Activated T-helper 2 cell treated with anti-CD3 and anti-CD28 coated beads, Interferon-gamma antibody, Interleukin-2, Interleukin-4, amounts not matched to agents 10 μg/mL and 5 μg/mL and 100 μg/mL, durations not matched to agents 14 hours and 24 hours and 36 hours (primary cell): ENCODE results near the gene AQP2. TPM values are rescaled to one million over a fixed set of nuclear protein-coding genes. Genes with fewer than 3 reads are reported as not detected.

Experiments
- DNase-seq: peaks from one replicate; pipeline ENCODE4 v3.0.0; 2021; ENCODE audit warnings: low spot score
- H3K27ac Mint-ChIP-seq: one replicate; pipeline ENCODE4 v1.8.0; 2021; ENCODE audit warnings: mixed read lengths
- H3K27me3 Mint-ChIP-seq: one replicate; pipeline ENCODE4 v1.8.0; 2021; ENCODE audit warnings: low read depth, mixed read lengths
- H3K36me3 Mint-ChIP-seq: one replicate; pipeline ENCODE4 v1.8.0; 2021; ENCODE audit warnings: low read depth, mixed read lengths
- H3K4me1 Mint-ChIP-seq: one replicate; pipeline ENCODE4 v1.8.0; 2021; ENCODE audit warnings: low read depth, mixed read lengths
- H3K4me3 Mint-ChIP-seq: one replicate; pipeline ENCODE4 v1.8.0; 2021; ENCODE audit warnings: low read depth, mild to moderate bottlenecking, moderate library complexity, mixed read lengths
- H3K9me3 Mint-ChIP-seq: one replicate; pipeline ENCODE4 v1.8.0; 2021; ENCODE audit warnings: mixed read lengths
- intact Hi-C: fragments of 100-400 bp; cut with micrococcal nuclease; formaldehyde crosslinking; loops from one replicate; pipeline ENCODE4 v1.15.1; 2023
- total RNA-seq: library from RNA; stranded (reverse); gene quantifications from 2 replicates; pipeline ENCODE4 v1.2.3, GENCODE V29; 2022

Gene AQP2
- total RNA-seq, 1 donor from 2014 or later: not detected

GRCh38 chr12:49923035-49923644 is 27.4 kb upstream of the AQP2 start:
- Mint-ChIP-seq H3K9me3 (no peaks in the 10 kb centered on the region), H3K4me3 (no peak overlapping the region), H3K36me3 (no peaks in the 10 kb centered on the region), H3K4me1 (no peaks in the 10 kb centered on the region), H3K27ac (no peak overlapping the region), H3K27me3 (peaks cover 4% of the 10 kb centered on the region)
- intact Hi-C loops: loop anchor here (10.0 kb wide), 1 partner anchor 58 kb away; no protein-coding TSS in a partner anchor
- DNase-seq: no peak

- no peaks in the 10 kb centered on the region for H3K36me3 Mint-ChIP-seq
- no peak overlapping the region for H3K4me3 Mint-ChIP-seq
- peaks cover 4% of the 10 kb centered on the region for H3K27me3 Mint-ChIP-seq
- H3K9me3 Mint-ChIP-seq: no peaks in the 10 kb centered on the region
- DNase-seq: no peak
- no peaks in the 10 kb centered on the region for H3K4me1 Mint-ChIP-seq
- H3K27ac Mint-ChIP-seq: no peak overlapping the region
- intact Hi-C loops: loop anchor here (10.0 kb wide), 1 partner anchor 59 kb away; no protein-coding TSS in a partner anchor
Measured at GRCh38 chr12:49923880-49924556, 26.5 kb upstream of the AQP2 start.

- DNase-seq: no peak
- intact Hi-C loops: loop anchor here (10.0 kb wide), 1 partner anchor 60 kb away; no protein-coding TSS in a partner anchor
- no peak overlapping the region for H3K27ac Mint-ChIP-seq
- H3K9me3 Mint-ChIP-seq: no peaks in the 10 kb centered on the region
- H3K4me3 Mint-ChIP-seq: no peak overlapping the region
- H3K36me3 Mint-ChIP-seq: no peaks in the 10 kb centered on the region
- no peaks in the 10 kb centered on the region for H3K4me1 Mint-ChIP-seq
- H3K27me3 Mint-ChIP-seq: peaks cover 3% of the 10 kb centered on the region
Measured at GRCh38 chr12:49924628-49925246, 25.8 kb upstream of the AQP2 start.

- Mint-ChIP-seq H3K4me3 (no peak overlapping the region), H3K36me3 (no peaks in the 10 kb centered on the region), H3K9me3 (no peaks in the 10 kb centered on the region), H3K27me3 (peaks cover 4% of the 10 kb centered on the region), H3K27ac (no peak overlapping the region), H3K4me1 (no peaks in the 10 kb centered on the region)
- intact Hi-C loops: loop anchor here (10.0 kb wide), 1 partner anchor 61 kb away; no protein-coding TSS in a partner anchor
- DNase-seq: no peak
Measured at GRCh38 chr12:49925433-49926204, 24.9 kb upstream of the AQP2 start.

GRCh38 chr12:49928471-49928870 is 22.1 kb upstream of the AQP2 start:
- Mint-ChIP-seq H3K27ac (no peak overlapping the region), H3K4me3 (no peak overlapping the region), H3K36me3 (no peaks in the 10 kb centered on the region), H3K9me3 (no peaks in the 10 kb centered on the region), H3K27me3 (peaks cover 4% of the 10 kb centered on the region), H3K4me1 (peaks cover 2% of the 10 kb centered on the region)
- no peak for DNase-seq
- intact Hi-C loops: loop anchor here (2.0 to 10.0 kb wide), 2 partner anchors 18 to 64 kb away; no protein-coding TSS in a partner anchor

- intact Hi-C loops: loop anchor here (2.0 to 10.0 kb wide), 2 partner anchors 17 to 65 kb away; no protein-coding TSS in a partner anchor
- H3K4me3 Mint-ChIP-seq: no peak overlapping the region
- peaks cover 5% of the 10 kb centered on the region for H3K27me3 Mint-ChIP-seq
- H3K36me3 Mint-ChIP-seq: no peaks in the 10 kb centered on the region
- no peak for DNase-seq
- peaks cover 2% of the 10 kb centered on the region for H3K4me1 Mint-ChIP-seq
- H3K9me3 Mint-ChIP-seq: no peaks in the 10 kb centered on the region
- H3K27ac Mint-ChIP-seq: no peak overlapping the region
Measured at GRCh38 chr12:49929581-49929980, 21.0 kb upstream of the AQP2 start.

GRCh38 chr12:49930515-49931288 is 19.8 kb upstream of the AQP2 start:
- peaks cover 2% of the 10 kb centered on the region for H3K4me1 Mint-ChIP-seq
- H3K4me3 Mint-ChIP-seq: no peak overlapping the region
- H3K27me3 Mint-ChIP-seq: peaks cover 7% of the 10 kb centered on the region
- no peak for DNase-seq
- no peaks in the 10 kb centered on the region for H3K9me3 Mint-ChIP-seq
- H3K27ac Mint-ChIP-seq: no peak overlapping the region
- H3K36me3 Mint-ChIP-seq: no peaks in the 10 kb centered on the region
- intact Hi-C loops: no loop called here

GRCh38 chr12:49932023-49932422 is 18.5 kb upstream of the AQP2 start:
- no peak overlapping the region for H3K27ac Mint-ChIP-seq
- H3K4me3 Mint-ChIP-seq: no peak overlapping the region
- H3K4me1 Mint-ChIP-seq: peaks cover 2% of the 10 kb centered on the region
- DNase-seq: no peak
- H3K27me3 Mint-ChIP-seq: peaks cover 7% of the 10 kb centered on the region
- no peaks in the 10 kb centered on the region for H3K36me3 Mint-ChIP-seq
- H3K9me3 Mint-ChIP-seq: no peaks in the 10 kb centered on the region
- intact Hi-C loops: no loop called here

- Mint-ChIP-seq H3K4me1 (peaks cover 2% of the 10 kb centered on the region), H3K4me3 (no peak overlapping the region), H3K36me3 (no peaks in the 10 kb centered on the region), H3K9me3 (no peaks in the 10 kb centered on the region), H3K27me3 (peaks cover 7% of the 10 kb centered on the region), H3K27ac (no peak overlapping the region)
- no peak for DNase-seq
- intact Hi-C loops: no loop called here
Measured at GRCh38 chr12:49932533-49933130, 17.9 kb upstream of the AQP2 start.

GRCh38 chr12:49933796-49934195 is 16.7 kb upstream of the AQP2 start:
- no peaks in the 10 kb centered on the region for H3K36me3 Mint-ChIP-seq
- H3K27me3 Mint-ChIP-seq: peaks cover 7% of the 10 kb centered on the region
- no peak overlapping the region for H3K4me3 Mint-ChIP-seq
- intact Hi-C loops: no loop called here
- peaks cover 2% of the 10 kb centered on the region for H3K4me1 Mint-ChIP-seq
- no peak overlapping the region for H3K27ac Mint-ChIP-seq
- H3K9me3 Mint-ChIP-seq: no peaks in the 10 kb centered on the region
- DNase-seq: no peak

- peaks cover 2% of the 10 kb centered on the region for H3K4me1 Mint-ChIP-seq
- peaks cover 5% of the 10 kb centered on the region for H3K27me3 Mint-ChIP-seq
- intact Hi-C loops: no loop called here
- no peaks in the 10 kb centered on the region for H3K36me3 Mint-ChIP-seq
- no peak overlapping the region for H3K27ac Mint-ChIP-seq
- no peaks in the 10 kb centered on the region for H3K9me3 Mint-ChIP-seq
- no peak overlapping the region for H3K4me3 Mint-ChIP-seq
- no peak for DNase-seq
Measured at GRCh38 chr12:49934505-49934904, 16.0 kb upstream of the AQP2 start.

GRCh38 chr12:49936925-49937324 is 13.6 kb upstream of the AQP2 start:
- Mint-ChIP-seq H3K4me3 (no peak overlapping the region), H3K9me3 (no peaks in the 10 kb centered on the region), H3K27me3 (peaks cover 3% of the 10 kb centered on the region), H3K36me3 (no peaks in the 10 kb centered on the region), H3K27ac (no peak overlapping the region), H3K4me1 (peaks cover 2% of the 10 kb centered on the region)
- intact Hi-C loops: no loop called here
- DNase-seq: no peak
